ENCODE results near the gene CD68.

DNA sequence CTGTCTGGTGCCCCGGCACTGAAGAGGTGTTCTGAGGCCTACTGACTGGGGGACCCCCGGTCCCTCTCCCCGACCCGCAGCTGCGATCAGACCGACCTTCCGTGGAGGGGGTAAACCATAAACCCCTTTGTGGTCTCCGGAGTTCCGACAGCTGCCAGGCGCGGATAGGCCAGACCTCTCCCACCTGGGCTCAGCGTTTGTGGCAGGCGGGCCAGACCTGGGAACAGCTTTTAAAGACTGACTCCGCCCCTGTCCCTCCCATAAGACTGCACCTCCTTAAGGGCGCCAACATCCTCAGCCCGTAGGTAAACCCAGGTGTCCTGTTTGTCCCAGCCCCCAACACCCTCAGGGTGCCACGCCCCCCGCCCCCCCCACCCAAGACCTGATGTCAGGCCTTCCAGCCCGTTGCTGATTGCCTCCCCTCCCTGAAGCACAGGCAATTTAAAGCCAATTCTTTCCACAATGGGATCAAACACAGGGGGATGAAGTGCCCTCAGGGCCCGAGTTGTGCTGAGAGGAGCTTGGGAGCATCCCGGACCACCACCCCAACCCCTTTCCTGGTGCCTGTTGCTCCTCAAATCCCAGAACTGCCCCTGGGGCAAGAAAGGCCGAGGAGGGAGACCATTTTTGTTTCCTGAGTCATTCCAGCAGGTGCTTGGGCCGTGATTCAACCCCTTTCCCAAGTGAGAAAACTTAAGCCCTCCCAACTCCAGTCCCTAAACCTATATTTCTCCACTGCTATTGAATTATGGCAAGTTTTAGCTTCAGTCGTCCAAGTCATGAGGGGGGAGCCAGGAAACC, 10.7 kb downstream of the CD68 start, which contains the start of gene SOX15:
- TF ChIP-seq POLR2A (IDR thresholded peaks at IDR 0.05; ENCODE audit: extremely low read depth, insufficient read length): no peak
- TF ChIP-seq, protein P1, sequence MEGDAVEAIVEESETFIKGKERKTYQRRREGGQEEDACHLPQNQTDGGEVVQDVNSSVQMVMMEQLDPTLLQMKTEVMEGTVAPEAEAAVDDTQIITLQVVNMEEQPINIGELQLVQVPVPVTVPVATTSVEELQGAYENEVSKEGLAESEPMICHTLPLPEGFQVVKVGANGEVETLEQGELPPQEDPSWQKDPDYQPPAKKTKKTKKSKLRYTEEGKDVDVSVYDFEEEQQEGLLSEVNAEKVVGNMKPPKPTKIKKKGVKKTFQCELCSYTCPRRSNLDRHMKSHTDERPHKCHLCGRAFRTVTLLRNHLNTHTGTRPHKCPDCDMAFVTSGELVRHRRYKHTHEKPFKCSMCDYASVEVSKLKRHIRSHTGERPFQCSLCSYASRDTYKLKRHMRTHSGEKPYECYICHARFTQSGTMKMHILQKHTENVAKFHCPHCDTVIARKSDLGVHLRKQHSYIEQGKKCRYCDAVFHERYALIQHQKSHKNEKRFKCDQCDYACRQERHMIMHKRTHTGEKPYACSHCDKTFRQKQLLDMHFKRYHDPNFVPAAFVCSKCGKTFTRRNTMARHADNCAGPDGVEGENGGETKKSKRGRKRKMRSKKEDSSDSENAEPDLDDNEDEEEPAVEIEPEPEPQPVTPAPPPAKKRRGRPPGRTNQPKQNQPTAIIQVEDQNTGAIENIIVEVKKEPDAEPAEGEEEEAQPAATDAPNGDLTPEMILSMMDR (IDR thresholded peaks at IDR 0.05; ENCODE audit: low read depth, low read length): no peak
- TF ChIP-seq MYC (IDR thresholded peaks at IDR 0.05; ENCODE audit: low read depth, low read length): no peak

Measured in NB4 (cell line).